GM12801 (cell line): ENCODE measurements around the gene USP36.

Experiments
- CTCF ChIP-seq: IDR thresholded peaks from one replicate; pipeline ENCODE4 v1.5.1; 2011; ENCODE audit warnings: control low read depth; ENCODE audit not compliant: insufficient read length; ENCODE audit errors: extremely low read depth

USP36 gene

GRCh38 chr17:78789663-78790181, 50.9 kb downstream of the USP36 start:
- no peak for TF ChIP-seq CTCF

- no peak for TF ChIP-seq CTCF
Observed at GRCh38 chr17:78789149-78789662, 51.4 kb downstream of the USP36 start.

- TF ChIP-seq CTCF, result no peak
Observed at GRCh38 chr17:78788451-78788850, 52.2 kb downstream of the USP36 start.

- no peak for TF ChIP-seq CTCF
Observed at GRCh38 chr17:78787444-78787843, 53.2 kb downstream of the USP36 start.

GRCh38 chr17:78785663-78786057, 55.0 kb downstream of the USP36 start:
- TF ChIP-seq CTCF, result no peak

- TF ChIP-seq CTCF, result no peak
Observed at GRCh38 chr17:78785011-78785662, 55.5 kb downstream of the USP36 start.

- TF ChIP-seq CTCF, result no peak
Observed at GRCh38 chr17:78784352-78784751, 56.3 kb downstream of the USP36 start.
